Endodermal cell (in vitro differentiated cells): ENCODE results near the gene CHMP1A. TPM values are rescaled to one million over a fixed set of nuclear protein-coding genes. Genes with fewer than 3 reads are reported as not detected.

Experiments used
- DNase-seq: peaks from one replicate; pipeline ENCODE4 v3.0.0-alpha.2; 2017
- H3K27ac ChIP-seq: 2 replicates; pipeline ENCODE4 v1.5.1; 2013; ENCODE audit warnings: mild to moderate bottlenecking, low read depth, low read length, moderate library complexity
- H3K27me3 ChIP-seq: 2 replicates; pipeline ENCODE4 v1.6.1; 2013; ENCODE audit warnings: mild to moderate bottlenecking, low read length, moderate library complexity; ENCODE audit not compliant: insufficient read depth, control insufficient read depth, poor library complexity, severe bottlenecking
- H3K36me3 ChIP-seq: 2 replicates; pipeline ENCODE4 v1.7.0; 2013; ENCODE audit warnings: mild to moderate bottlenecking, low read length, moderate library complexity; ENCODE audit not compliant: control insufficient read depth, insufficient read depth
- H3K4me1 ChIP-seq: one replicate; pipeline ENCODE4 v1.7.0; 2013; ENCODE audit warnings: low read length; ENCODE audit not compliant: control insufficient read depth, insufficient read depth
- H3K4me3 ChIP-seq: 2 replicates; pipeline ENCODE4 v1.5.1; 2013; ENCODE audit warnings: mild to moderate bottlenecking, low read length, moderate library complexity
- H3K9ac ChIP-seq: 2 replicates; pipeline ENCODE4 v1.6.1; 2013; ENCODE audit warnings: mild to moderate bottlenecking, low read length, moderate library complexity; ENCODE audit not compliant: poor library complexity, severe bottlenecking; ENCODE audit errors: extremely low read depth
- H3K9me3 ChIP-seq: 2 replicates; pipeline ENCODE4 v1.6.1; 2013; ENCODE audit warnings: mild to moderate bottlenecking, low read length, moderate library complexity; ENCODE audit not compliant: control insufficient read depth
- H3K27ac Mint-ChIP-seq: 2 replicates; pipeline ENCODE4 v1.8.0; 2020; ENCODE audit warnings: mixed read lengths
- H3K27me3 Mint-ChIP-seq: 2 replicates; pipeline ENCODE4 v1.8.0; 2021; ENCODE audit warnings: mild to moderate bottlenecking, mixed read lengths; ENCODE audit not compliant: insufficient read depth
- H3K36me3 Mint-ChIP-seq: 2 replicates; pipeline ENCODE4 v1.8.0; 2020; ENCODE audit warnings: low read depth, mixed read lengths
- H3K4me1 Mint-ChIP-seq: 2 replicates; pipeline ENCODE4 v1.8.0; 2020; ENCODE audit warnings: mixed read lengths
- H3K4me3 Mint-ChIP-seq: 2 replicates; pipeline ENCODE4 v1.8.0; 2020; ENCODE audit warnings: mild to moderate bottlenecking, moderate library complexity, mixed read lengths
- H3K9me3 Mint-ChIP-seq: 2 replicates; pipeline ENCODE4 v1.8.0; 2020; ENCODE audit warnings: mild to moderate bottlenecking, mixed read lengths
- CTCF ChIP-seq: fragments of 200-600 bp; sonication (generic); conservative IDR thresholded peaks from 2 replicates; pipeline ENCODE4 v1.5.0; 2021; ENCODE audit warnings: antibody characterized with exemption, mild to moderate bottlenecking
- WGBS, 2 experiments: methylation state at CpG; one replicate each; pipeline versions ENCODE4 v1.1.5 to v1.1.7; 2013; ENCODE audit warnings: missing lambda C conversion rate in 2 of 2, mixed read lengths in 1 of 2; ENCODE audit not compliant: insufficient coverage in 1 of 2, insufficient read length in 1 of 2; 5-methylcytosine and 5-hydroxymethylcytosine counted together
- total RNA-seq, 2 donors: library from RNA; stranded (reverse); fragmentation: NEBNext Ultra II Directional in 1 of 2; extraction: Animal tissue kit (Norgen Biotek cat#: 25700) in 1 of 2; gene quantifications; 2 replicates in 1 of 2; 3 replicates in 1 of 2; pipeline ENCODE4 v1.2.1, GENCODE V29; 2021

The CHMP1A gene
- total RNA-seq, 2 donors from 2014 or later = 104 to 106 TPM

GRCh38 chr16:89646906-89647305 lies 10.6 kb downstream of the CHMP1A start:
- no peaks in the 10 kb centered on the region for H3K9me3 Mint-ChIP-seq
- Histone ChIP-seq H3K27ac (no peak overlapping the region), H3K4me3 (no peak overlapping the region), H3K9ac (no peak overlapping the region), H3K9me3 (no peaks in the 10 kb centered on the region), H3K27me3 (no peaks in the 10 kb centered on the region), H3K36me3 (peaks cover 42% of the 10 kb centered on the region), H3K4me1 (peaks cover 5% of the 10 kb centered on the region)
- TF ChIP-seq CTCF = no peak
- H3K4me3 Mint-ChIP-seq = no peak overlapping the region
- no peak overlapping the region for H3K27ac Mint-ChIP-seq
- H3K27me3 Mint-ChIP-seq = no peaks in the 10 kb centered on the region
- H3K4me1 Mint-ChIP-seq = peaks cover 8% of the 10 kb centered on the region
- H3K36me3 Mint-ChIP-seq = peaks cover 42% of the 10 kb centered on the region
- no peak for DNase-seq
- WGBS, 2 experiments = 89 to 95% methylated on average over 8 to 12 of the region's 12 CpGs

- Histone ChIP-seq H3K36me3 (peaks cover 36% of the 10 kb centered on the region), H3K27ac (no peak overlapping the region), H3K4me3 (no peak overlapping the region), H3K27me3 (no peaks in the 10 kb centered on the region), H3K4me1 (peaks cover 5% of the 10 kb centered on the region), H3K9ac (no peak overlapping the region), H3K9me3 (no peaks in the 10 kb centered on the region)
- H3K27me3 Mint-ChIP-seq = no peaks in the 10 kb centered on the region
- TF ChIP-seq CTCF = no peak
- no peaks in the 10 kb centered on the region for H3K9me3 Mint-ChIP-seq
- 93 to 97% methylated on average over 22 of the region's 22 CpGs for whole genome bisulfite sequencing, 2 experiments
- no peak overlapping the region for H3K4me3 Mint-ChIP-seq
- no peak for DNase-seq
- no peak overlapping the region for H3K27ac Mint-ChIP-seq
- H3K4me1 Mint-ChIP-seq = peaks cover 8% of the 10 kb centered on the region
- H3K36me3 Mint-ChIP-seq = peaks cover 42% of the 10 kb centered on the region
Observed at GRCh38 chr16:89646270-89646669, 11.2 kb downstream of the CHMP1A start.

GRCh38 chr16:89645122-89645521 lies 12.4 kb downstream of the CHMP1A start:
- Histone ChIP-seq H3K4me3 (no peak overlapping the region), H3K27ac (no peak overlapping the region), H3K9ac (no peak overlapping the region), H3K4me1 (peaks cover 5% of the 10 kb centered on the region), H3K36me3 (peaks cover 30% of the 10 kb centered on the region), H3K9me3 (no peaks in the 10 kb centered on the region), H3K27me3 (no peaks in the 10 kb centered on the region)
- 90 to 98% methylated on average over 9 to 11 of the region's 11 CpGs for WGBS, 2 experiments
- Mint-ChIP-seq H3K4me1 (peaks cover 8% of the 10 kb centered on the region), H3K36me3 (peaks cover 34% of the 10 kb centered on the region), H3K27ac (no peak overlapping the region), H3K9me3 (no peaks in the 10 kb centered on the region), H3K27me3 (peaks cover 4% of the 10 kb centered on the region), H3K4me3 (no peak overlapping the region)
- DNase-seq = no peak
- no peak for TF ChIP-seq CTCF
